ENCODE data around the gene CRABP2. TPM values are rescaled to one million over a fixed set of nuclear protein-coding genes. Genes with fewer than 3 reads are reported as not detected.

Gene CRABP2
- total RNA-seq, 6 donors from 2014 or later: 0.76 to 8.1 (median 3.9) TPM; not detected in 1

- Histone ChIP-seq H3K36me3 (no peaks in the 10 kb centered on the region), H3K4me1 (peaks cover 62 to 71% (median 65%) of the 10 kb centered on the region in 4 donors), H3K27me3 (peaks cover 0 to 16% (median 2%) of the 10 kb centered on the region in 4 donors), H3K27ac (peak overlapping the region in 2 of 4 donors; percentile 58 to 85), H3K4me3 (no peak overlapping the region), H3K9me3 (no peaks in the 10 kb centered on the region)
- 58 to 75% methylated on average over 10 of the region's 10 CpGs for WGBS, 2 donors
- TF ChIP-seq POLR2AphosphoS5 (IDR thresholded peaks at IDR 0.05): no peak
- TF ChIP-seq POLR2A (IDR thresholded peaks at IDR 0.05): no peak
- TF ChIP-seq EP300 (IDR thresholded peaks at IDR 0.05): no peak
- TF ChIP-seq, protein P1, sequence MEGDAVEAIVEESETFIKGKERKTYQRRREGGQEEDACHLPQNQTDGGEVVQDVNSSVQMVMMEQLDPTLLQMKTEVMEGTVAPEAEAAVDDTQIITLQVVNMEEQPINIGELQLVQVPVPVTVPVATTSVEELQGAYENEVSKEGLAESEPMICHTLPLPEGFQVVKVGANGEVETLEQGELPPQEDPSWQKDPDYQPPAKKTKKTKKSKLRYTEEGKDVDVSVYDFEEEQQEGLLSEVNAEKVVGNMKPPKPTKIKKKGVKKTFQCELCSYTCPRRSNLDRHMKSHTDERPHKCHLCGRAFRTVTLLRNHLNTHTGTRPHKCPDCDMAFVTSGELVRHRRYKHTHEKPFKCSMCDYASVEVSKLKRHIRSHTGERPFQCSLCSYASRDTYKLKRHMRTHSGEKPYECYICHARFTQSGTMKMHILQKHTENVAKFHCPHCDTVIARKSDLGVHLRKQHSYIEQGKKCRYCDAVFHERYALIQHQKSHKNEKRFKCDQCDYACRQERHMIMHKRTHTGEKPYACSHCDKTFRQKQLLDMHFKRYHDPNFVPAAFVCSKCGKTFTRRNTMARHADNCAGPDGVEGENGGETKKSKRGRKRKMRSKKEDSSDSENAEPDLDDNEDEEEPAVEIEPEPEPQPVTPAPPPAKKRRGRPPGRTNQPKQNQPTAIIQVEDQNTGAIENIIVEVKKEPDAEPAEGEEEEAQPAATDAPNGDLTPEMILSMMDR (IDR thresholded peaks at IDR 0.05): no peak
- no peak for DNase-seq
- ATAC-seq (ENCODE audit: low FRiP score in 2 of 2): no peak
Observed at GRCh38 chr1:156658945-156659574, 46.3 kb downstream of the CRABP2 start.

DNA sequence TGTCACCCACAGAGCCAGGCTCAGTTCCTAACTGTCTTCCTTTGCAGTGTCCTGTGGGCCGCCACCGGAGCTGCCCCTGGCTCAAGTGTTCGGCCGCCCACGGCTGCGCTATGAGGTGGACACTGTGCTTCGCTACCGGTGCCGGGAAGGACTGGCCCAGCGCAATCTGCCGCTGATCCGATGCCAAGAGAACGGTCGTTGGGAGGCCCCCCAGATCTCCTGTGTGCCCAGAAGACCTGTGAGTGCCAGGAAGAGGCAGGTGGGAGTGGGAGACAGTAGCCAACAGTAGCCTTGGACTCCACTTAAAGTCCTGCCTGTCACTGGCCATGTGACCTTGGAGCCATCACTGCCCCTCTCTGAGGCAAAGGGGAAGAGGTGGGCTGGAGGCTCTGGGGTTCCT is 46.9 kb downstream of the CRABP2 start:
- Histone ChIP-seq H3K4me3 (no peak overlapping the region), H3K36me3 (no peaks in the 10 kb centered on the region), H3K27me3 (peaks cover 0 to 16% (median 2%) of the 10 kb centered on the region in 4 donors), H3K4me1 (peaks cover 57 to 66% (median 60%) of the 10 kb centered on the region in 4 donors), H3K9me3 (no peaks in the 10 kb centered on the region), H3K27ac (no peak overlapping the region)
- WGBS, 2 donors: 93 to 100% methylated on average over 4 to 14 of the region's 14 CpGs
- no peak for ATAC-seq (ENCODE audit: low FRiP score in 2 of 2)
- TF ChIP-seq EP300 (IDR thresholded peaks at IDR 0.05): no peak
- TF ChIP-seq, protein P1 (IDR thresholded peaks at IDR 0.05): no peak
- TF ChIP-seq POLR2AphosphoS5 (IDR thresholded peaks at IDR 0.05): no peak
- no peak for TF ChIP-seq POLR2A (IDR thresholded peaks at IDR 0.05)
- peak in 1 of 2 donors; percentile 78 for DNase-seq

GRCh38 chr1:156657741-156658319 is 47.6 kb downstream of the CRABP2 start:
- Histone ChIP-seq H3K4me3 (peak overlapping the region in 1 of 4 donors; percentile 42), H3K27me3 (peaks cover 0 to 16% (median 2%) of the 10 kb centered on the region in 4 donors), H3K4me1 (peaks cover 50 to 59% (median 54%) of the 10 kb centered on the region in 4 donors), H3K36me3 (no peaks in the 10 kb centered on the region), H3K9me3 (no peaks in the 10 kb centered on the region), H3K27ac (no peak overlapping the region)
- TF ChIP-seq POLR2AphosphoS5 (IDR thresholded peaks at IDR 0.05): no peak
- TF ChIP-seq, protein P1 (IDR thresholded peaks at IDR 0.05): no peak
- no peak for TF ChIP-seq EP300 (IDR thresholded peaks at IDR 0.05)
- TF ChIP-seq POLR2A (IDR thresholded peaks at IDR 0.05): no peak
- no peak for ATAC-seq (ENCODE audit: low FRiP score in 2 of 2)
- 11 to 13% methylated on average over 14 to 15 of the region's 15 CpGs for WGBS, 2 donors
- no peak for DNase-seq

DNA sequence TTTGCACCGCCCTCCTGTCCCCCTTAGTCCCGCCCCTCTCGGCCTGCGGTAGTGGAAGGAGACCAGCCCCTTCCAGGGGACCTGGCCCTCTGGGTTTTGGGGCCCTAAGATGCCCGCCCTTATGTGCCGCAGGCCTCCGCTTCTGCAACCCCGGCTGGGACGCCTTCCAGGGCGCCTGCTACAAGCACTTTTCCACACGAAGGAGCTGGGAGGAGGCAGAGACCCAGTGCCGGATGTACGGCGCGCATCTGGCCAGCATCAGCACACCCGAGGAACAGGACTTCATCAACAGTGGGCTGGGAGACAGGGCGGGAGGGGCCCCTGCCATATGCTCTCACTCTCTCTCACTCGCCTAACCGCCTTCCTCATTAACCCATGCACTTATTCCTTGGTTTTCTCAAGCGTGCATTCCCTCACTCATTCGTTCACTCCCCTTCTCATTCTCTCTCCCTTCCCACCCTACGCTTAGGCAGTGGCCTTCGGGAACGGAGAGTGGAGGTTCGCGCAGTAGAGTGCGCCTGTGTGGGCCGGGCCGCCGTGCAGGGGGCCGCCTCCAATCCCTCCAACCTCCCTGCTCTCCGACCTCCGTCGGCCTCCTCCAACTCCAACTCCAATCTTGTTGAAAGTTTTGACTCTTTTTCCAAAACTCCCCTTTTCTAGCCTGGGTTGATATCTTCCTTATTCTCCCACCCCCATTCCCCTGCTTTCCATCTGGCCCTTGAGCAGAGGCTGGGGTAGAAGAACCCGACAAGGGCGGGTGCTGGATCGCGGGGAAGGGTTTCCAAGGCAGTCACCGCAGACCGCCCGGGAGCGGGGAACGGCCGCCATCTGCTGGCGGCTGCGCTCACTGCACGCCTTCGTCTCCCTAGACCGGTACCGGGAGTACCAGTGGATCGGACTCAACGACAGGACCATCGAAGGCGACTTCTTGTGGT is 48.3 kb downstream of the CRABP2 start:
- Histone ChIP-seq H3K4me1 (peaks cover 43 to 52% (median 46%) of the 10 kb centered on the region in 4 donors), H3K4me3 (peak overlapping the region in 3 of 4 donors; percentile 8 to 42 (median 30)), H3K9me3 (no peaks in the 10 kb centered on the region), H3K27me3 (peaks cover 0 to 16% (median 2%) of the 10 kb centered on the region in 4 donors), H3K27ac (no peak overlapping the region), H3K36me3 (no peaks in the 10 kb centered on the region)
- 2 to 3% methylated on average over 43 to 53 of the region's 54 CpGs for WGBS, 2 donors
- TF ChIP-seq, protein P1 (IDR thresholded peaks at IDR 0.05): peak; percentile 88 to 96 (median 93)
- TF ChIP-seq POLR2A (IDR thresholded peaks at IDR 0.05) (no peak), EP300 (IDR thresholded peaks at IDR 0.05) (no peak), POLR2AphosphoS5 (IDR thresholded peaks at IDR 0.05) (no peak)
- peak; percentile 72 to 97 for DNase-seq
- ATAC-seq (ENCODE audit: low FRiP score in 2 of 2): peak; percentile 62 to 78

Data from upper lobe of left lung (tissue), 6 donors.